Activated CD4-positive, alpha-beta T cell treated with anti-CD3 and anti-CD28 coated beads for 1 hour (primary cell): ENCODE results near the gene SHC3.

Experiments used
- DNase-seq: peaks from one replicate; pipeline ENCODE4 v3.0.0-alpha.2; 2020

Gene SHC3

GRCh38 chr9:89153232-89154017 is 25.2 kb downstream of the SHC3 start:
- no peak for DNase-seq

- DNase-seq, result no peak
Measured at GRCh38 chr9:89149726-89150125, 28.9 kb downstream of the SHC3 start.

- DNase-seq, result no peak
Measured at GRCh38 chr9:89145097-89145496, 33.5 kb downstream of the SHC3 start.

GRCh38 chr9:89144238-89144637 is 34.4 kb downstream of the SHC3 start:
- no peak for DNase-seq

GRCh38 chr9:89143266-89143665 is 35.4 kb downstream of the SHC3 start:
- no peak for DNase-seq

GRCh38 chr9:89139455-89139854 is 39.2 kb downstream of the SHC3 start:
- DNase-seq, result no peak

GRCh38 chr9:89138463-89139390 is 39.9 kb downstream of the SHC3 start:
- no peak for DNase-seq

GRCh38 chr9:89137542-89138462 is 40.8 kb downstream of the SHC3 start:
- DNase-seq, result no peak

GRCh38 chr9:89135591-89136166 is 42.9 kb downstream of the SHC3 start:
- no peak for DNase-seq

- no peak for DNase-seq
Measured at GRCh38 chr9:89134709-89135108, 43.9 kb downstream of the SHC3 start.

GRCh38 chr9:89122949-89123348 is 55.7 kb downstream of the SHC3 start:
- no peak for DNase-seq

- no peak for DNase-seq
Measured at GRCh38 chr9:89120704-89121103, 57.9 kb downstream of the SHC3 start.

GRCh38 chr9:89116805-89117192 is 61.8 kb downstream of the SHC3 start:
- DNase-seq, result no peak

- no peak for DNase-seq
Measured at GRCh38 chr9:89116064-89116804, 62.4 kb downstream of the SHC3 start.

- DNase-seq, result no peak
Measured at GRCh38 chr9:89115426-89115825, 63.2 kb downstream of the SHC3 start.

GRCh38 chr9:89114741-89115140 is 63.9 kb downstream of the SHC3 start:
- no peak for DNase-seq

- DNase-seq, result no peak
Measured at GRCh38 chr9:89113851-89114250, 64.8 kb downstream of the SHC3 start.

- DNase-seq, result no peak
Measured at GRCh38 chr9:89112243-89112642, 66.4 kb downstream of the SHC3 start.

GRCh38 chr9:89109666-89110065 is 69.0 kb downstream of the SHC3 start:
- DNase-seq, result no peak

GRCh38 chr9:89107406-89107805 is 71.2 kb downstream of the SHC3 start:
- DNase-seq, result no peak

- DNase-seq, result no peak
Measured at GRCh38 chr9:89106224-89106851, 72.3 kb downstream of the SHC3 start.
